T-cell (primary cell): ENCODE measurements around the gene CNOT4. TPM values are rescaled to one million over a fixed set of nuclear protein-coding genes. Genes with fewer than 3 reads are reported as not detected.

ENCODE experiments used
- ATAC-seq, 4 experiments: fragments of 200-7000 bp in 3 of 4; fragments of 150-1000 bp in 1 of 4; cut with Tn5 transposase; replicated peaks in 1 of 4; 1 replicate in 3 of 4; 2 replicates in 1 of 4; pipeline ENCODE4 v1.10.0; 2021; ENCODE audit warnings: moderate library complexity in 3 of 4, mild to moderate bottlenecking in 2 of 4, moderate number of reproducible peaks in 1 of 4
- CTCF ChIA-PET, 2 donors: fragments of 300-600 bp; sonication (Branson Sonifier 250); formaldehyde crosslinking; loops; one replicate each; lab custom pipeline; 2022; ENCODE audit warnings: antibody characterized with exemption in 2 of 2; lab: Charles Lee
- POLR2A ChIA-PET, 2 donors: fragments of 300-600 bp; sonication (Branson Sonifier 250); formaldehyde crosslinking; loops; one replicate each; lab custom pipeline; 2022; ENCODE audit warnings: antibody characterized with exemption in 2 of 2; lab: Charles Lee
- DNase-seq, 35 experiments: peaks; one replicate each; pipeline versions ENCODE4 v3.0.0 to v3.0.0-alpha.2; 2013 to 2023
- H3K27ac ChIP-seq: one replicate; pipeline ENCODE4 v1.5.1; 2013; ENCODE audit warnings: low read length
- H3K27me3 ChIP-seq, 2 experiments: replicated peaks in 1 of 2; 1 replicate in 1 of 2; 2 replicates in 1 of 2; pipeline versions ENCODE4 v1.6.1 to v1.7.0; 2013; ENCODE audit warnings: low read length in 1 of 2, mixed read lengths in 1 of 2; ENCODE audit not compliant: control insufficient read depth in 2 of 2, insufficient read depth in 2 of 2; ENCODE audit errors: extremely low read depth in 1 of 2
- H3K36me3 ChIP-seq, 2 donors: 1 replicate in 1 of 2; 2 replicates in 1 of 2; pipeline versions ENCODE4 v1.6.1 to v1.7.0; 2013; ENCODE audit warnings: low read length in 1 of 2; ENCODE audit not compliant: control insufficient read depth in 2 of 2, insufficient read depth in 1 of 2; ENCODE audit errors: extremely low read depth in 1 of 2
- H3K4me1 ChIP-seq, 2 experiments: 1 replicate in 1 of 2; 2 replicates in 1 of 2; pipeline versions ENCODE4 v1.6.1 to v1.7.0; 2013; ENCODE audit warnings: low read length in 2 of 2, mixed read lengths in 1 of 2; ENCODE audit not compliant: insufficient read depth in 2 of 2, control insufficient read depth in 1 of 2; ENCODE audit errors: extremely low read depth in 1 of 2
- H3K4me3 ChIP-seq, 2 donors: 1 replicate in 1 of 2; 2 replicates in 1 of 2; pipeline versions ENCODE4 v1.5.1 to v1.7.0; 2013; ENCODE audit warnings: mild to moderate bottlenecking in 2 of 2, low read length in 1 of 2, moderate library complexity in 1 of 2; ENCODE audit not compliant: control insufficient read depth in 1 of 2; ENCODE audit errors: extremely low read depth in 1 of 2
- H3K9me3 ChIP-seq: 2 replicates; pipeline ENCODE4 v1.7.0; 2013
- H3K27ac Mint-ChIP-seq, 2 donors: one replicate each; pipeline ENCODE4 v1.8.0; 2020 to 2021; ENCODE audit warnings: mild to moderate bottlenecking in 2 of 2, mixed read lengths in 2 of 2
- H3K27me3 Mint-ChIP-seq, 2 donors: one replicate each; pipeline ENCODE4 v1.8.0; 2021 to 2022; ENCODE audit warnings: mixed read lengths in 2 of 2
- H3K36me3 Mint-ChIP-seq: one replicate; pipeline ENCODE4 v1.8.0; 2021; ENCODE audit warnings: mixed read lengths
- H3K4me1 Mint-ChIP-seq, 3 donors: one replicate each; pipeline ENCODE4 v1.8.0; 2020 to 2022; ENCODE audit warnings: mixed read lengths in 3 of 3, mild to moderate bottlenecking in 1 of 3
- H3K4me3 Mint-ChIP-seq, 3 donors: one replicate each; pipeline ENCODE4 v1.8.0; 2020 to 2022; ENCODE audit warnings: mild to moderate bottlenecking in 3 of 3, mixed read lengths in 3 of 3, moderate library complexity in 3 of 3
- H3K9me3 Mint-ChIP-seq, 3 donors: one replicate each; pipeline ENCODE4 v1.8.0; 2020 to 2022; ENCODE audit warnings: mixed read lengths in 3 of 3
- WGBS: methylation state at CpG from one replicate; pipeline ENCODE4 v1.1.5; 2013; ENCODE audit warnings: missing lambda C conversion rate; ENCODE audit not compliant: insufficient coverage; 5-methylcytosine and 5-hydroxymethylcytosine counted together
- total RNA-seq, 35 experiments: library from RNA in 6 of 35; stranded (reverse) in 6 of 35; fragments of 120-200 nt in 1 of 35; gene quantifications; one replicate each; pipeline versions ENCODE4 v1.2.1 to v1.2.4 and lab custom pipeline; 2013 to 2026

CNOT4 gene
- total RNA-seq, 5 donors from 2014 or later (not counting 1 experiment from before 2014, with no cell fraction given), result 29.4 to 36.8 (median 33.7) TPM

DNA sequence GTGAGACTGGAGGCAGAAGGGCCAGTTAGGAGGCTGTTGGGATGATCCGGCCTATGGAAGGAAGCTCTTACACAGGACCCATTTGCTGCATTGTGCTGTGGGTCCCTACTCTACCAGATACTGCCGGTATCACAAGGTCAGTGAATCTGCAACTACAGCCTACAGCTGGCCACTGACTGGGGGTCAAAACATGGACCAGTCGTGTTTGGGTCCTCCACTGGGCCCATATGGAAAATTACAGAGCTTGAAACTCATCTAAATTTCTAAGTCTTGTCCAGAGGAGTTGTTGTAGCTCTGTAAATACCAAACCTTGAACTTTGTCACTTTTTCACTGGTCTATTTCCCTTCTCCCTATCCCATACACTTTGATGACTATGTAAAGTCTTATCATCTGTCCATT is 42.2 kb upstream of the CNOT4 start:
- no peaks in the 10 kb centered on the region for H3K9me3 ChIP-seq
- no peaks in the 10 kb centered on the region for H3K36me3 ChIP-seq
- Mint-ChIP-seq H3K36me3 (no peaks in the 10 kb centered on the region), H3K4me3 (no peak overlapping the region), H3K27ac (no peak overlapping the region), H3K9me3 (no peaks in the 10 kb centered on the region), H3K27me3 (peaks cover 8 to 22% of the 10 kb centered on the region in 2 donors), H3K4me1 (no peaks in the 10 kb centered on the region)
- ATAC-seq (no peak), DNase-seq (no peak)
- H3K4me1 ChIP-seq, result peaks cover 0 to 2% of the 10 kb centered on the region in 2 experiments
- POLR2A ChIA-PET, result interaction anchor here (0.5 to 0.7 kb wide), 3 partner anchors 251 to 1773 kb away, joined by 3 read pairs; no protein-coding TSS in a partner anchor
- 83% methylated on average over 2 of the region's 3 CpGs for WGBS
- H3K27me3 ChIP-seq, result no peaks in the 10 kb centered on the region
- H3K4me3 ChIP-seq, result no peak overlapping the region
- CTCF ChIA-PET, result interaction anchor here in 1 of 2 donors (0.7 to 1.0 kb wide), 2 partner anchors 31 to 41 kb away, joined by 3 to 5 read pairs; no protein-coding TSS in a partner anchor
- H3K27ac ChIP-seq, result no peak overlapping the region

DNA sequence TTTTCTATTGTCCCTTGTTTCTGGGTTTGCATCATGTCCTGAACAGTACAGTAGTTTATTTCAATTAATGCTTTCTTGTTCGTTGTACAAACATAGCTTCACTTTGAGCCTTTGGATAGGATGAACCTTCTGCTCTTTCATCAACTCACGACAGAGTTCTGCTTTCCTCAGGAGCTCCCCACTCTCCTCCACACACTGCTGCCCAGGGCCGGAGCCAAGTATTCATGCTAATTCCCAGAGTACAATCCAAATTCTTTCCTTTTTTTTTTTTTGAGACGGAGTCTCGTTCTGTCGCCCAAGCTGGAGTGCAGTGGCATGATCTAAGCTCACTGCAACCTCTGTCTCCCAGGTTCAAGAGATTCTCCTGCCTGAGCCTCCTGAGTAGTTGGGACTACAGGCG is 40.3 kb upstream of the CNOT4 start:
- Mint-ChIP-seq H3K27me3 (peaks cover 8 to 20% of the 10 kb centered on the region in 2 donors), H3K9me3 (no peaks in the 10 kb centered on the region), H3K4me1 (no peaks in the 10 kb centered on the region), H3K4me3 (no peak overlapping the region), H3K27ac (no peak overlapping the region), H3K36me3 (no peaks in the 10 kb centered on the region)
- DNase-seq, result no peak
- H3K27me3 ChIP-seq, result no peaks in the 10 kb centered on the region
- no peaks in the 10 kb centered on the region for H3K36me3 ChIP-seq
- no peaks in the 10 kb centered on the region for H3K4me1 ChIP-seq
- POLR2A ChIA-PET, result no interaction called here
- CTCF ChIA-PET, result interaction anchor here in 1 of 2 donors (0.5 kb wide), 1 partner anchor 40 kb away, joined by 4 read pairs; the partner anchor contains the start of gene CNOT4
- H3K27ac ChIP-seq, result no peak overlapping the region
- no peak for ATAC-seq
- H3K9me3 ChIP-seq, result no peaks in the 10 kb centered on the region
- WGBS, result 86% methylated on average over 4 of the region's 7 CpGs
- no peak overlapping the region for H3K4me3 ChIP-seq

DNA sequence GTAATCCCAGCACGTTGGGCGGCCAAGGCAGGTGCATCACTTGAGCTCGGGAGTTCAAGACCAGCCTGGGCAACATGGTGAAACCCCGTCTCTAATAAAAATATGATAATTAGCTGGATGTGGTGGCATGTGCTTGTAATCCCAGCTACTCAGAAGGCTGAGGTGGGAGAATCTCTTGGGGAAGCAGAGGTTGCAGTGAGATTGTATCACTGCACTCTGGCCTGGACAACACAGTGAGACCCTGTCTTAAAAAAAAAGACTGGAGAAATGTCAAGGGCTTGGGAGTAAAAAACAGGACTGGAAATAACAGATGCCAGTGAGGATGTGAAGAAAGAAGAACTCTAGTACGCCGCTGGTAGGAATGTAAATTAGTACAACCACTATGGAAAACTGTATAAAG is 31.1 kb upstream of the CNOT4 start:
- Mint-ChIP-seq H3K27me3 (peaks cover 5 to 17% of the 10 kb centered on the region in 2 donors), H3K36me3 (no peaks in the 10 kb centered on the region), H3K9me3 (no peaks in the 10 kb centered on the region), H3K4me1 (no peaks in the 10 kb centered on the region), H3K4me3 (no peak overlapping the region), H3K27ac (no peak overlapping the region)
- Histone ChIP-seq H3K4me3 (no peak overlapping the region), H3K9me3 (no peaks in the 10 kb centered on the region), H3K27me3 (no peaks in the 10 kb centered on the region), H3K4me1 (no peaks in the 10 kb centered on the region), H3K36me3 (no peaks in the 10 kb centered on the region), H3K27ac (no peak overlapping the region)
- CTCF ChIA-PET, result interaction anchor here in 1 of 2 donors (0.6 to 0.7 kb wide), 2 partner anchors 17 to 29 kb away, joined by 5 to 7 read pairs; no protein-coding TSS in a partner anchor
- DNase-seq (no peak), ATAC-seq (no peak)
- 94% methylated on average over 4 of the region's 6 CpGs for WGBS
- POLR2A ChIA-PET, result interaction anchor here in 1 of 2 donors (1.1 kb wide), 1 partner anchor 12 kb away, joined by 7 read pairs; no protein-coding TSS in a partner anchor

DNA sequence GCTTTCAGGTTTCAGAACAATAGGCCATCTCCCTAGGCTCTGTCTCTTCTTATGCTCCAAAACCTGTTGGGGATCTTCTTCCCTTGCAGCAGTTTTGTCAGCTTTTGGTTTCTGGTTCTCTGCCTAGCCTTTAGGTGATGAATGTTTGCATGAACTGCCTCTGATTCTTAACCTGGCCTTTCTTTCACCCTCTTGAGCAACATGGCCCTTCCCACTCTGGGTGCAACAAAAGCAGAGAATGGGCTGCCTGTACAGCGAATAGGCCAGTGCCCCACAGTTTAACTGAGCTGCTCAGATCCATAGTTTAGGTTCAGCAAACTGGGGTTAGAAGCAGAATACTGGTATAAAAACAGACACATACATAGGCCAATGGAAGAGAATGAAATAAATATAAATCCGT is 29.7 kb upstream of the CNOT4 start:
- H3K4me3 ChIP-seq, result no peak overlapping the region
- DNase-seq (no peak), ATAC-seq (no peak)
- H3K36me3 ChIP-seq, result no peaks in the 10 kb centered on the region
- Mint-ChIP-seq H3K4me3 (no peak overlapping the region), H3K9me3 (no peaks in the 10 kb centered on the region), H3K36me3 (no peaks in the 10 kb centered on the region), H3K27me3 (peaks cover 12 to 18% of the 10 kb centered on the region in 2 donors), H3K27ac (no peak overlapping the region), H3K4me1 (no peaks in the 10 kb centered on the region)
- ChIA-PET POLR2A (no interaction called here), CTCF (no interaction called here)
- no peaks in the 10 kb centered on the region for H3K27me3 ChIP-seq
- no CpG with 5 or more reads among the region's 2 CpGs for WGBS
- no peaks in the 10 kb centered on the region for H3K4me1 ChIP-seq
- no peak overlapping the region for H3K27ac ChIP-seq
- no peaks in the 10 kb centered on the region for H3K9me3 ChIP-seq

DNA sequence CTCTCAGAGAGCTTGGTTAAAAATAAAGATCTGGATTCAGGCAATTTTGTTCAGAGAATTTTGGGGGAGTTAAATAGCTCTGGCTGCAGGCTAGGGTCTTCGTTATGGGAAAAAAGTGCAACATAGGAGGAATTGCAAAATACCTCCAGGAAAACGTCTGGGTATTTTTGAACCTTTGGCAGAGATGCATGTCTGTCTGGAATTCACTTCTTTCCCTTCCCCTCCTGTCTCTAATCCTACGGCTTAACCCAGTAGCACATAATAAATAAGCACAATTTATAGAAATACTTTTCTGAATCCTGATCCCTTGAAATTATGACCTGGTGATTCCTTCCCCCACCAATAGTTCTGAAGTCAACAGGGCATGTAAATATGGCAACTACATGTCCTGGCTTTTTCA is 28.5 kb upstream of the CNOT4 start:
- no peaks in the 10 kb centered on the region for H3K36me3 ChIP-seq
- DNase-seq, result no peak
- no peaks in the 10 kb centered on the region for H3K4me1 ChIP-seq
- no peak overlapping the region for H3K27ac ChIP-seq
- H3K4me3 Mint-ChIP-seq, result no peak overlapping the region
- H3K36me3 Mint-ChIP-seq, result no peaks in the 10 kb centered on the region
- CTCF ChIA-PET, result interaction anchor here in 1 of 2 donors (1.0 kb wide), 1 partner anchor 30 kb away, joined by 3 read pairs; no protein-coding TSS in a partner anchor
- peaks cover 12 to 18% of the 10 kb centered on the region in 2 donors for H3K27me3 Mint-ChIP-seq
- no peaks in the 10 kb centered on the region for H3K9me3 ChIP-seq
- ATAC-seq, result no peak
- POLR2A ChIA-PET, result no interaction called here
- H3K27ac Mint-ChIP-seq, result no peak overlapping the region
- H3K4me1 Mint-ChIP-seq, result no peaks in the 10 kb centered on the region
- no peaks in the 10 kb centered on the region for H3K27me3 ChIP-seq
- H3K4me3 ChIP-seq, result no peak overlapping the region
- WGBS, result 44% methylated on average over 2 of the region's 3 CpGs
- H3K9me3 Mint-ChIP-seq, result no peaks in the 10 kb centered on the region

DNA sequence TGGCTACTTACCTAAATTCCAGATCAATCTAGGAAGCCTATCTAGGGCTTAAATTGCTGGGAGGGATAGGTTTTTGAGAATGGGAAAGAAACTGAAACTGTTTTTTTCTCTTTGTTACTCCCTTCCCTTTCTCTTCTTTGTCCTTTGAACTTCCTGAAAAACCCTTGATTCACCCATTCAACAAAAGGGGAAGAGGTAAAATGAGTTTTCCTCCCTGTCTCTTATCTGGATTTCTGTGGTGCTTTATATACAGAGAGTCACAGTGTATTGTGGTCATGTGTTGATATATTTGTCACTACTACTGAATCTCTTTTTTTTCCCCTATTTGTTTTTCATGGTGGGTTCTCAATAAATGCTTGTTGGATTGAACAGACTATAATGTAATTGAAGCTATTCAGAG is 28.0 kb upstream of the CNOT4 start:
- Mint-ChIP-seq H3K27me3 (peaks cover 12 to 18% of the 10 kb centered on the region in 2 donors), H3K27ac (no peak overlapping the region), H3K9me3 (no peaks in the 10 kb centered on the region), H3K36me3 (no peaks in the 10 kb centered on the region), H3K4me3 (no peak overlapping the region), H3K4me1 (no peaks in the 10 kb centered on the region)
- no peak for ATAC-seq
- Histone ChIP-seq H3K36me3 (no peaks in the 10 kb centered on the region), H3K9me3 (no peaks in the 10 kb centered on the region), H3K4me1 (no peaks in the 10 kb centered on the region), H3K4me3 (no peak overlapping the region), H3K27me3 (no peaks in the 10 kb centered on the region), H3K27ac (no peak overlapping the region)
- ChIA-PET CTCF (interaction anchor here in 1 of 2 donors (1.0 kb wide), 1 partner anchor 29 kb away, joined by 3 read pairs; no protein-coding TSS in a partner anchor), POLR2A (no interaction called here)
- no peak for DNase-seq
